OCI-LY1 (cell line): ENCODE measurements around the gene AMZ1.

ENCODE experiments used
- H2AFZ ChIP-seq: fragments of 200-600 bp; sonication (generic), shearing (Covaris generic); 2 replicates; pipeline ENCODE4 v1.6.0; 2014; ENCODE audit warnings: antibody characterized with exemption, mild to moderate bottlenecking, low read length
- H3F3A ChIP-seq: fragments of 200-600 bp; sonication (generic), shearing (Covaris generic); 2 replicates; pipeline ENCODE4 v1.6.0; 2014; ENCODE audit warnings: mild to moderate bottlenecking, antibody characterized with exemption, low read length, moderate library complexity; ENCODE audit not compliant: insufficient read depth
- H3K27ac ChIP-seq: fragments of 200-600 bp; sonication (generic); 2 replicates; pipeline ENCODE4 v1.5.1; 2014; ENCODE audit warnings: low read length, mixed run types, mild to moderate bottlenecking, low read depth; ENCODE audit not compliant: poor library complexity, severe bottlenecking
- H3K27me3 ChIP-seq: fragments of 200-600 bp; sonication (generic); 2 replicates; pipeline ENCODE4 v1.6.0; 2014; ENCODE audit warnings: antibody characterized with exemption, mild to moderate bottlenecking, low read length, moderate library complexity; ENCODE audit not compliant: insufficient read depth
- H3K36me3 ChIP-seq: fragments of 200-600 bp; sonication (generic); 2 replicates; pipeline ENCODE4 v1.6.1; 2014; ENCODE audit warnings: mild to moderate bottlenecking, antibody characterized with exemption, low read length, moderate library complexity, mixed read lengths; ENCODE audit not compliant: insufficient read depth
- H3K4me1 ChIP-seq: fragments of 200-600 bp; sonication (generic); 2 replicates; pipeline ENCODE4 v1.5.1; 2014; ENCODE audit warnings: mild to moderate bottlenecking, low read length, moderate library complexity; ENCODE audit not compliant: insufficient read depth, severe bottlenecking
- H3K4me2 ChIP-seq: fragments of 200-600 bp; sonication (generic), shearing (Covaris generic); 2 replicates; pipeline ENCODE4 v1.6.1; 2014; ENCODE audit warnings: low read length
- H3K4me3 ChIP-seq: fragments of 200-600 bp; sonication (generic); 2 replicates; pipeline ENCODE4 v1.5.1; 2014; ENCODE audit warnings: low read length, low read depth, mild to moderate bottlenecking, mixed read lengths; ENCODE audit not compliant: poor library complexity, severe bottlenecking
- H3K79me2 ChIP-seq: fragments of 200-600 bp; shearing (Covaris generic); 2 replicates; pipeline ENCODE4 v1.6.1; 2016; ENCODE audit warnings: mixed run types, low read length, mixed read lengths; ENCODE audit not compliant: insufficient read depth
- H3K9ac ChIP-seq: fragments of 200-600 bp; sonication (generic), shearing (Covaris generic); 2 replicates; pipeline ENCODE4 v1.6.1; 2014; ENCODE audit warnings: mild to moderate bottlenecking, low read length, mixed read lengths
- H3K9me2 ChIP-seq: fragments of 200-600 bp; sonication (generic), shearing (Covaris generic); 2 replicates; pipeline ENCODE4 v1.6.1; 2014; ENCODE audit warnings: low read depth, mild to moderate bottlenecking, low read length, mixed read lengths
- H3K9me3 ChIP-seq: fragments of 200-600 bp; shearing (Covaris generic); 2 replicates; pipeline ENCODE4 v1.6.1; 2014; ENCODE audit warnings: low read length, mixed read lengths
- H4K20me1 ChIP-seq: fragments of 200-600 bp; sonication (generic), shearing (Covaris generic); 2 replicates; pipeline ENCODE4 v1.6.0; 2016; ENCODE audit warnings: mild to moderate bottlenecking, low read length; ENCODE audit not compliant: insufficient read depth
- EZH2 ChIP-seq: fragments of 200-600 bp; sonication (generic), shearing (Covaris generic); IDR thresholded peaks from 2 replicates; pipeline ENCODE4 v1.8.0; 2017; ENCODE audit warnings: borderline replicate concordance, mixed run types, mild to moderate bottlenecking, antibody characterized with exemption, low read length, moderate library complexity, mixed read lengths
- TF ChIP-seq, protein P1 (sequence below): fragments of 200-600 bp; sonication (generic), shearing (Covaris generic); IDR thresholded peaks from 2 replicates; pipeline ENCODE4 v1.5.1; 2017; ENCODE audit warnings: mild to moderate bottlenecking, antibody characterized with exemption, low read length, moderate library complexity, mixed read lengths

AMZ1 gene

DNA sequence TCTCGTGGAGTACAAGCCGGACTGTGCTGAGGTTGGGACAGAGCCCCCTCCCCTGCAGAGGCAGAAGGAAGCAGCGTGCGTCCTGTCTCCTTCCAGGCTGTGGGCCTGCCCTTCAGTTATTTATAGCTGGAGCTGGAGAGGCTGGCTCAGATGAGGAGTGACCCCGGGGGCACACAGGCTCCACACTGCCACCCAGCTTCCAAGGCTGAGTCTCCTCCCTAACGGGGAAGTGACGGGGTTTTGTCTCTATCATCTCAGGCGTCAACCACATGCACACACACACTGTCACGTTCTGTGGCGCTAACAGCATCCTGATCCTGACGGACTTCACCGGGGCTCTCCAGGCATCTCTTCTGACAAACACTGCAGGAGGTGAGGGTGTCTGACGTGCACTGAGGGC, 25.4 kb downstream of the AMZ1 start:
- no peaks in the 10 kb centered on the region for H3K9me3 ChIP-seq
- no peaks in the 10 kb centered on the region for H3K36me3 ChIP-seq
- no peak overlapping the region for H3K27ac ChIP-seq
- H3K27me3 ChIP-seq = no peaks in the 10 kb centered on the region; the same call in 1 of the 2 replicates
- no peaks in the 10 kb centered on the region for H4K20me1 ChIP-seq
- H3K9ac ChIP-seq = no peak overlapping the region
- no peak overlapping the region for H3K4me3 ChIP-seq
- no peaks in the 10 kb centered on the region for H3F3A ChIP-seq
- no peak overlapping the region for H2AFZ ChIP-seq
- H3K79me2 ChIP-seq = no peaks in the 10 kb centered on the region
- H3K9me2 ChIP-seq = no peaks in the 10 kb centered on the region
- H3K4me1 ChIP-seq = peaks cover 19% of the 10 kb centered on the region
- H3K4me2 ChIP-seq = no peak overlapping the region
- TF ChIP-seq, protein P1, sequence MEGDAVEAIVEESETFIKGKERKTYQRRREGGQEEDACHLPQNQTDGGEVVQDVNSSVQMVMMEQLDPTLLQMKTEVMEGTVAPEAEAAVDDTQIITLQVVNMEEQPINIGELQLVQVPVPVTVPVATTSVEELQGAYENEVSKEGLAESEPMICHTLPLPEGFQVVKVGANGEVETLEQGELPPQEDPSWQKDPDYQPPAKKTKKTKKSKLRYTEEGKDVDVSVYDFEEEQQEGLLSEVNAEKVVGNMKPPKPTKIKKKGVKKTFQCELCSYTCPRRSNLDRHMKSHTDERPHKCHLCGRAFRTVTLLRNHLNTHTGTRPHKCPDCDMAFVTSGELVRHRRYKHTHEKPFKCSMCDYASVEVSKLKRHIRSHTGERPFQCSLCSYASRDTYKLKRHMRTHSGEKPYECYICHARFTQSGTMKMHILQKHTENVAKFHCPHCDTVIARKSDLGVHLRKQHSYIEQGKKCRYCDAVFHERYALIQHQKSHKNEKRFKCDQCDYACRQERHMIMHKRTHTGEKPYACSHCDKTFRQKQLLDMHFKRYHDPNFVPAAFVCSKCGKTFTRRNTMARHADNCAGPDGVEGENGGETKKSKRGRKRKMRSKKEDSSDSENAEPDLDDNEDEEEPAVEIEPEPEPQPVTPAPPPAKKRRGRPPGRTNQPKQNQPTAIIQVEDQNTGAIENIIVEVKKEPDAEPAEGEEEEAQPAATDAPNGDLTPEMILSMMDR = no peak
- no peak for TF ChIP-seq EZH2

DNA sequence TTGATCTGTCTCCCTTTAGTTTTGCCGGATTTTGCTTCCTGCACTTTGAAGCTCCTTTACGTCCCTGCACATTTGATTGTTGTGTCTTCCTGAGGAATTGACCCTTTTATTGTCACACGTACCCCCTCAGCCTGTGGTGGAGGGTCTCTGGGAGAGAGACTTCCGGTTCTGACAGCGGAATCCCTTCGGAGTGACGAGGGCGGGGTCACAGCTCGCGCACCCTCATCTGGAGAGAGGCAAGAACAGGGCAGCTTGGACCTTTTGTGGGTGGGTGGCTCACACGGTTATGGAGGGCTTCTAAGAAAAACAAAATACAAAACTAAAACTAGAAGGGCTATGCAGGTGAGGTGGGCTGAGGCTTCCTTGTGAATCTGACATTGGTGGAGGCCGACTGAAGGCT, 26.0 kb downstream of the AMZ1 start:
- Histone ChIP-seq H3K27ac (no peak overlapping the region), H3K4me2 (no peak overlapping the region), H3K4me1 (peaks cover 19% of the 10 kb centered on the region), H3K79me2 (no peaks in the 10 kb centered on the region), H3K36me3 (no peaks in the 10 kb centered on the region), H3K9me2 (no peaks in the 10 kb centered on the region), H3K9me3 (no peaks in the 10 kb centered on the region), H3K27me3 (no peaks in the 10 kb centered on the region; the same call in 1 of the 2 replicates), H3K9ac (no peak overlapping the region), H4K20me1 (no peaks in the 10 kb centered on the region), H3K4me3 (no peak overlapping the region), H2AFZ (no peak overlapping the region), H3F3A (no peaks in the 10 kb centered on the region)
- TF ChIP-seq EZH2 = no peak

DNA sequence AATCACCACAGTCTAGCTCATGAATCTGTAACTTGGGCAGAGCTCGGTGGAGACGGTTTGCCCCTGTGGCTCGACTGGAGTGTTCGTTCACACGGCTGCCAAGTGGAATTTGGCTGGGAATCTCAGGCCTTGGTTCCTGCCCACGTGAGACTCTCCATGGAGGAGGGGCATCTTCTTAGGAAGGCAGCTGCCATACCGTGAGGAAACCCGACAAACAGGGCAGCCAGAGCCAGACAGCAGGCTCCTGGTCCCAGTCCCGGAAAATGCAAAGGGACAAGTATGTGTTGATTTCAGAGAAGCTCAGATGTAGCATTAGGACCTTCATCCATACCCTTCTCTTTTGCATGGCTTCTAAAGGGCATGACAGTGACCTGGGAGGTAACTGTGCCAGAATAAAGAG, 26.6 kb downstream of the AMZ1 start:
- no peaks in the 10 kb centered on the region; the same call in 1 of the 2 replicates for H3K27me3 ChIP-seq
- no peak overlapping the region for H3K27ac ChIP-seq
- no peak for TF ChIP-seq EZH2
- TF ChIP-seq, protein P1 = no peak
- no peak overlapping the region for H2AFZ ChIP-seq
- no peak overlapping the region for H3K4me2 ChIP-seq
- H4K20me1 ChIP-seq = no peaks in the 10 kb centered on the region
- H3K9me2 ChIP-seq = no peaks in the 10 kb centered on the region
- peaks cover 19% of the 10 kb centered on the region for H3K4me1 ChIP-seq
- no peak overlapping the region for H3K9ac ChIP-seq
- H3K4me3 ChIP-seq = no peak overlapping the region
- no peaks in the 10 kb centered on the region for H3K79me2 ChIP-seq
- H3K9me3 ChIP-seq = no peaks in the 10 kb centered on the region
- H3K36me3 ChIP-seq = no peaks in the 10 kb centered on the region
- H3F3A ChIP-seq = no peaks in the 10 kb centered on the region
